PC-3 (cell line): Measurements from ENCODE around the gene WNT7A. TPM values are rescaled to one million over a fixed set of nuclear protein-coding genes. Genes with fewer than 3 reads are reported as not detected.

Source experiments
- ATAC-seq: fragments of 200-7000 bp; cut with Tn5 transposase; 2 replicates; pipeline ENCODE4 v1.9.1; 2020; ENCODE audit warnings: mild to moderate bottlenecking, moderate library complexity
- BruUV-seq: library from RNA; stranded (reverse); fragments of 400-500 nt; replicated peaks from 2 replicates; lab custom pipeline; 2021; lab: Mats Ljungman, UMichigan
- CTCF ChIA-PET: fragments of 300-600 bp; sonication (Branson Sonifier 250); formaldehyde crosslinking; loops from one replicate; lab custom pipeline; 2022; ENCODE audit warnings: antibody characterized with exemption; lab: Charles Lee
- POLR2A ChIA-PET: fragments of 300-600 bp; sonication (Branson Sonifier 250); formaldehyde crosslinking; loops from one replicate; lab custom pipeline; 2022; ENCODE audit warnings: antibody characterized with exemption; ENCODE audit not compliant: unreplicated experiment; lab: Charles Lee
- DNase-seq: peaks from one replicate; pipeline ENCODE4 v3.0.0-alpha.2; 2015
- H2AFZ ChIP-seq: fragments of 300-600 bp; sonication (generic); 2 replicates; pipeline ENCODE4 v1.6.0; 2016; ENCODE audit warnings: antibody characterized with exemption, low read length
- H3F3A ChIP-seq: fragments of 300-600 bp; sonication (generic); one replicate; pipeline ENCODE4 v1.6.0; 2017; ENCODE audit warnings: antibody characterized with exemption, low read length, control low read depth, mild to moderate bottlenecking; ENCODE audit not compliant: unreplicated experiment
- H3K27ac ChIP-seq: fragments of 300-600 bp; sonication (generic); 2 replicates; pipeline ENCODE4 v1.5.1; 2016; ENCODE audit warnings: mild to moderate bottlenecking, low read length
- H3K27me3 ChIP-seq: fragments of 300-600 bp; sonication (generic); 2 replicates; pipeline ENCODE4 v1.6.1; 2016; ENCODE audit warnings: low read length, mixed read lengths
- H3K36me3 ChIP-seq: fragments of 300-600 bp; sonication (generic); 2 replicates; pipeline ENCODE4 v1.6.1; 2016; ENCODE audit warnings: low read depth, mixed run types, low read length, mixed read lengths
- H3K4me1 ChIP-seq: fragments of 300-600 bp; sonication (generic); 2 replicates; pipeline ENCODE4 v1.5.1; 2016; ENCODE audit warnings: low read length; ENCODE audit not compliant: insufficient read depth
- H3K4me2 ChIP-seq: fragments of 300-600 bp; sonication (generic); 2 replicates; pipeline ENCODE4 v1.6.0; 2016; ENCODE audit warnings: low read length
- H3K4me3 ChIP-seq: fragments of 300-600 bp; sonication (generic); 2 replicates; pipeline ENCODE4 v1.5.1; 2016; ENCODE audit warnings: mild to moderate bottlenecking, low read length, mixed read lengths
- H3K79me2 ChIP-seq: fragments of 300-600 bp; sonication (generic); 2 replicates; pipeline ENCODE4 v1.6.1; 2017; ENCODE audit warnings: low read length, mixed read lengths
- H3K9ac ChIP-seq: fragments of 300-600 bp; sonication (generic); 2 replicates; pipeline ENCODE4 v1.6.0; 2016; ENCODE audit warnings: mild to moderate bottlenecking, low read length
- H3K9me2 ChIP-seq: fragments of 300-600 bp; sonication (generic); replicated peaks from 2 replicates; pipeline ENCODE4 v1.6.1; 2016; ENCODE audit warnings: mixed run types, low read length, mixed read lengths
- H3K9me3 ChIP-seq: fragments of 300-600 bp; sonication (generic); 2 replicates; pipeline ENCODE4 v1.6.1; 2016; ENCODE audit warnings: low read length, mixed read lengths
- H4K20me1 ChIP-seq: fragments of 300-600 bp; sonication (generic); 2 replicates; pipeline ENCODE4 v1.6.1; 2016; ENCODE audit warnings: low read length, mixed read lengths
- CTCF ChIP-seq: fragments of 300-600 bp; sonication (generic); conservative IDR thresholded peaks from 2 replicates; pipeline ENCODE4 v1.5.1; 2017; ENCODE audit warnings: antibody characterized with exemption, low read depth, mild to moderate bottlenecking, low read length
- EZH2 ChIP-seq: fragments of 300-600 bp; sonication (generic); IDR thresholded peaks from one replicate; pipeline ENCODE4 v1.6.1; 2017; ENCODE audit warnings: antibody characterized with exemption, mild to moderate bottlenecking, low read length; ENCODE audit not compliant: unreplicated experiment
- EZH2phosphoT487 ChIP-seq: fragments of 300-600 bp; sonication (generic); IDR thresholded peaks from 2 replicates; pipeline ENCODE4 v1.6.1; 2018; ENCODE audit warnings: mild to moderate bottlenecking, antibody characterized with exemption, low read length, borderline replicate concordance
- intact Hi-C: fragments of 100-400 bp; cut with micrococcal nuclease; formaldehyde crosslinking; loops from 2 replicates; pipeline ENCODE4 v1.9.0; 2023
- total RNA-seq: library from RNA; depleted of rRNA; stranded (reverse); fragments of >200 nt; gene quantifications from 2 replicates; pipeline ENCODE4 v1.2.3, GENCODE V29; 2014

Gene WNT7A
- total RNA-seq, 1 experiment from 2014 or later = 16.2 TPM

GRCh38 chr3:13873818-13874217, 6.1 kb downstream of the WNT7A start:
- H3K27me3 ChIP-seq = no peaks in the 10 kb centered on the region
- H3F3A ChIP-seq = no peaks in the 10 kb centered on the region
- ChIA-PET POLR2A (no interaction called here), CTCF (no interaction called here)
- H4K20me1 ChIP-seq = no peaks in the 10 kb centered on the region
- DNase-seq (no peak), ATAC-seq (no peak)
- no peak overlapping the region for H3K9ac ChIP-seq
- no peaks in the 10 kb centered on the region for H3K9me2 ChIP-seq
- no TSS peak for BruUV-seq
- intact Hi-C loops = no loop called here
- no peak overlapping the region for H2AFZ ChIP-seq
- no peaks in the 10 kb centered on the region for H3K9me3 ChIP-seq
- TF ChIP-seq EZH2 = no peak
- TF ChIP-seq CTCF = no peak
- TF ChIP-seq EZH2phosphoT487 = no peak
- peaks cover 31% of the 10 kb centered on the region for H3K79me2 ChIP-seq
- H3K4me2 ChIP-seq = no peak overlapping the region
- H3K36me3 ChIP-seq = peaks cover 26% of the 10 kb centered on the region
- no peak overlapping the region for H3K4me3 ChIP-seq
- no peaks in the 10 kb centered on the region; the same call in 1 of the 2 replicates for H3K4me1 ChIP-seq
- no peak overlapping the region for H3K27ac ChIP-seq

- Histone ChIP-seq H2AFZ (no peak overlapping the region), H3F3A (no peaks in the 10 kb centered on the region), H3K9ac (no peak overlapping the region), H3K4me3 (no peak overlapping the region), H3K27ac (no peak overlapping the region), H3K27me3 (no peaks in the 10 kb centered on the region), H3K4me2 (no peak overlapping the region), H3K4me1 (no peaks in the 10 kb centered on the region; the same call in 1 of the 2 replicates), H3K9me2 (no peaks in the 10 kb centered on the region), H3K36me3 (peaks cover 29% of the 10 kb centered on the region), H3K79me2 (peaks cover 19% of the 10 kb centered on the region), H4K20me1 (no peaks in the 10 kb centered on the region), H3K9me3 (no peaks in the 10 kb centered on the region)
- ATAC-seq = no peak
- DNase-seq = no peak
- ChIA-PET POLR2A (no interaction called here), CTCF (no interaction called here)
- intact Hi-C loops = no loop called here
- TF ChIP-seq EZH2 (no peak), EZH2phosphoT487 (no peak)
- no TSS peak for BruUV-seq
These were observed 7.4 kb downstream of the WNT7A start for GRCh38 chr3:13872451-13872850.

- H3K27ac ChIP-seq = no peak overlapping the region
- H3K36me3 ChIP-seq = peaks cover 29% of the 10 kb centered on the region
- ATAC-seq = no peak
- POLR2A ChIA-PET = no interaction called here
- H3K27me3 ChIP-seq = no peaks in the 10 kb centered on the region
- CTCF ChIA-PET = no interaction called here
- no peak for DNase-seq
- no peaks in the 10 kb centered on the region; the same call in 1 of the 2 replicates for H3K4me1 ChIP-seq
- H3K4me2 ChIP-seq = no peak overlapping the region
- BruUV-seq = no TSS peak
- H3F3A ChIP-seq = no peaks in the 10 kb centered on the region
- H3K9me2 ChIP-seq = no peaks in the 10 kb centered on the region
- no peaks in the 10 kb centered on the region for H4K20me1 ChIP-seq
- H3K79me2 ChIP-seq = peaks cover 13% of the 10 kb centered on the region
- H2AFZ ChIP-seq = no peak overlapping the region
- no peaks in the 10 kb centered on the region for H3K9me3 ChIP-seq
- intact Hi-C loops = no loop called here
- no peak overlapping the region for H3K4me3 ChIP-seq
- TF ChIP-seq EZH2 (no peak), CTCF (no peak), EZH2phosphoT487 (no peak)
- no peak overlapping the region for H3K9ac ChIP-seq
These were observed 8.1 kb downstream of the WNT7A start for GRCh38 chr3:13871791-13872190.
